HUES48 (cell line): ENCODE measurements around the gene VARS2.
"Not testable (repeated sequence)": the region's sequence is repeated elsewhere in the genome, so short reads cannot be mapped to it uniquely, and the experiment has no call there.

Source experiments
- H3K27ac ChIP-seq: one replicate; pipeline ENCODE4 v1.7.0; 2013; ENCODE audit warnings: low read depth, low read length, inconsistent platforms
- H3K27me3 ChIP-seq: 2 replicates; pipeline ENCODE4 v1.6.1; 2013; ENCODE audit warnings: mild to moderate bottlenecking, low read length; ENCODE audit not compliant: control insufficient read depth, insufficient read depth
- H3K36me3 ChIP-seq: 2 replicates; pipeline ENCODE4 v1.6.1; 2013; ENCODE audit warnings: low read length; ENCODE audit not compliant: control insufficient read depth, insufficient read depth
- H3K4me1 ChIP-seq: 2 replicates; pipeline ENCODE4 v1.6.1; 2013; ENCODE audit warnings: mild to moderate bottlenecking, low read length; ENCODE audit not compliant: control insufficient read depth, insufficient read depth
- H3K4me3 ChIP-seq: 2 replicates; pipeline ENCODE4 v1.5.1; 2013; ENCODE audit warnings: mild to moderate bottlenecking, low read depth, low read length
- H3K9ac ChIP-seq: 2 replicates; pipeline ENCODE4 v1.6.1; 2013; ENCODE audit warnings: mild to moderate bottlenecking, low read depth, low read length, moderate library complexity
- H3K9me3 ChIP-seq: 2 replicates; pipeline ENCODE4 v1.6.1; 2013; ENCODE audit warnings: low read length; ENCODE audit not compliant: control insufficient read depth, insufficient read depth

The VARS2 gene

DNA sequence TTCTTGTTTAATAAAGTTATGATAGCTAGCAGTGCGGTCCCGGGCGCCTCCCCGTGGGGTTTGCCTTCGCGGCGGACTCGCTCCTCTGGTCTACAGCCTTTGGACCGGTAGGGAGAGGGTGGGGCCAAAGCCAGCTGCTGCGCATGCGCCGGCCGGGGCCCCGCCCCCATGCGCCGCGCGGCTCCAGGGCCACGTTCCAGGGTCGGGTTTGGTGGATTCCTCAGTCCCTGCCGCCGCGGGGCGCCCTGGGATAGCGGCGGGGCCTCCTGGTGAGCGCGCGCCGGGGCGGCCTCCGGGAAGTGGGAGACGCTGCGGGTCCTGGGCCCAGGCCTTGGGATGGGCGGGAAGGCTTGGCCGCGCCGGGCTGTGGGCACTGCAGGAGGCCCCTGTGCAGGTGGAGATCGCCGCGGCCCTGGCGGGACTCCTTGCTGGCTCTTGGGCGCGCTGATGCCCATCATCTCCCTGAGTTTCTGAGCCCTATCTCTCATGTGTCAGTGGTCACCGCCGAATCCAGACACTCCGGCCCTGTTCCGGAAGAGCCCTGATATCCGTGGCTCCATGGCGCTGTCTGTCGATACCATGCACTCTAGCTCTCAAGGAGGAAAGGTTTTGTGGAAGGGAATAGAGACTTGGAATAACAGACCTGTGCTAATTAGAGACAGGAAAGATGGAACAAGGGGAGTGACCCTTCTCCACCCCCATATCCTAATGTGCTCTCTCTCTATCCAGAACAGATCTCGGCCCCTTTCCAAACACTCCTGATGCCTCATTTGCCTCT is at the start of gene VARS2:
Gene VARS2, plus strand, starts transcription at position 163 of the 778 bp plus-strand sequence. Its CDS starts 599 bp downstream, at position 762.
- peaks cover 68% of the 10 kb centered on the region for H3K36me3 ChIP-seq
- peak within 1 kb of the TSS; percentile 67 for H3K27ac ChIP-seq
- peak within 1 kb of the TSS; percentile 83 for H3K4me3 ChIP-seq
- H3K4me1 ChIP-seq = peaks cover 18% of the 10 kb centered on the region
- no peaks in the 10 kb centered on the region for H3K9me3 ChIP-seq
- H3K27me3 ChIP-seq = no peaks in the 10 kb centered on the region
- peak within 1 kb of the TSS; percentile 67 for H3K9ac ChIP-seq

GRCh38 chr6:30864325-30864724 is 49.7 kb upstream of the VARS2 start:
- Histone ChIP-seq H3K27ac (no peak overlapping the region), H3K4me1 (no peaks in the 10 kb centered on the region), H3K9ac (no peak overlapping the region), H3K27me3 (no peaks in the 10 kb centered on the region), H3K36me3 (no peaks in the 10 kb centered on the region), H3K9me3 (peaks cover 21% of the 10 kb centered on the region), H3K4me3 (no peak overlapping the region)

DNA sequence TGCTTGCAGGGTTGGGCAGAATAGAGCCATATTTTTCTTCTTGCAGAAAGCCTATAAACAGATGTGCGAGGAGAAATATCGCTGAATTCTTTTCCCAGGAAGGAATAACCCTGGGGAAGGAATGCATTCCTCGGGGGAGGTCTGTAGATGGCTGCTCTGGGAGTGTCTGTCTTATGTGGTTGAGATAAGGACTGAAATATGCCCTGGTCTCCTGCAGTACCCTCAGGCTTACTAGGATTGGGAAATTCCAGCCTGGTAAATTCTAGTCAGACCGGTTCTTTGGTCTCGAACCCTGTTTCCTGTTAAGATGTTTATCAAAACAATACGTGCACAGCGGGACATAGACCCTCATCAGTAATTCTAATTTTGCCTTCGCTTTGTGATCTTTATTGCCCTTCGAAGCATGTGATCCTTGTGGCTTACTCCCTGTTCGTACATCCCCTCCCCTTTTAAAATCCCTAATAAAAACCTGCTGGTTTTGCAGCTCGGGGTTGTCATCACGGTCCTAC is 44.7 kb upstream of the VARS2 start:
- H3K9ac ChIP-seq, H3K27ac ChIP-seq, H3K27me3 ChIP-seq, H3K4me3 ChIP-seq, H3K36me3 ChIP-seq, H3K4me1 ChIP-seq: not testable (repeated sequence)
- peaks cover 46% of the 10 kb centered on the region for H3K9me3 ChIP-seq

GRCh38 chr6:30870546-30870945 is 43.5 kb upstream of the VARS2 start:
- H3K9ac ChIP-seq = no peak overlapping the region
- no peak overlapping the region for H3K27ac ChIP-seq
- H3K36me3 ChIP-seq = no peaks in the 10 kb centered on the region
- H3K4me3 ChIP-seq = no peak overlapping the region; the same call in 1 of the 2 replicates
- H3K27me3 ChIP-seq = no peaks in the 10 kb centered on the region
- H3K9me3 ChIP-seq = peaks cover 46% of the 10 kb centered on the region
- H3K4me1 ChIP-seq = no peaks in the 10 kb centered on the region

DNA sequence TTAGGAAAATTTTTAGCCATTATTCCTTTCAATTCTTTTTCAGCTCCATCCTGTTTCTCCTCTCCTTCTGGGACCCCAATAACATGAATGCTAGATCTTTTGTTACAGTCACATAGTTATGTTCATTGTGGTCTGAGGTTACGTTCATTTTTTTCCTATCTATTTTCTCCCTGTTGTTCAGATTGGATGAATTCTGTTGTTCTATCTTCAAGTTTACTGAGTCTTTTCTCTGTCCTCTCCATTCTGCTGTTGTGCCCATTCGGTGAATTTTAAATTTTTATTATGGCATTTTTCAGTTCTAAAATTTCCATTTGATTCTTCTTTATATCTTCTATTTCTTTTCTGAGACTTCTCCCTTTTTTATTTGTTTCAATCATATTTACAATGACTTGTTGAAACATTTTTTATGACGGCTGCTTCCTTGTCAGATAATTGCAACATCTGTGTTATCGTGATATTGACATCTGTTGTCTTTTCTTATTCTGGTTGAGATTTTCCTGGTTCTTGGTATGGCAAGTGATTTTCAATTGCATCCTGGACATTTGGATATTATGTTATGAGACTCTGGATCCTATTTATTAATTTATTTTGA is 42.4 kb upstream of the VARS2 start:
- Histone ChIP-seq H3K4me1 (no peaks in the 10 kb centered on the region), H3K9me3 (peaks cover 46% of the 10 kb centered on the region), H3K27ac (no peak overlapping the region), H3K36me3 (no peaks in the 10 kb centered on the region), H3K4me3 (no peak overlapping the region), H3K27me3 (no peaks in the 10 kb centered on the region), H3K9ac (no peak overlapping the region)

GRCh38 chr6:30873137-30873640 is 40.8 kb upstream of the VARS2 start:
- no peak overlapping the region for H3K27ac ChIP-seq
- H3K9ac ChIP-seq = no peak overlapping the region
- H3K27me3 ChIP-seq = no peaks in the 10 kb centered on the region
- peaks cover 6% of the 10 kb centered on the region for H3K4me1 ChIP-seq
- H3K9me3 ChIP-seq = peaks cover 42% of the 10 kb centered on the region
- no peaks in the 10 kb centered on the region for H3K36me3 ChIP-seq
- H3K4me3 ChIP-seq = no peak overlapping the region

DNA sequence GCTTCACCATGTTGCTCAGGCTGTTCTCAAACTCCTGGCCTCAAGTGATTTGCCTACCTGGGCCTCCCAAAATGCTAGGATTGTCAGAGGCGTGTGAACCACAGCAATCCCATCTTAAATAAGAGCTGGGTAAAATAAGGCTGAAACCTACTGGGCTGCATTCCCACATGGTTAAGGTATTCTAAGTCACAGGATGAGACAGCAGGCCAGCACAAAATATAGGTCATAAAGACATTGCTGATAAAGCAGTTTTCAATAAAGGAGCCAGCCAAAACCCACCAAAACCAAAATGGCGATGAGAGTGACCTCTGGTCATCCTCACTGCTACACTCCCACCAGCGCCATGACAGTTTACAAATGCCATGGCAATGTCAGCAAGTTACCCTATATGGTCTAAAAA is 40.2 kb upstream of the VARS2 start:
- H3K9me3 ChIP-seq = peaks cover 37% of the 10 kb centered on the region
- H3K36me3 ChIP-seq, H3K9ac ChIP-seq, H3K27me3 ChIP-seq, H3K4me3 ChIP-seq, H3K27ac ChIP-seq: not testable (repeated sequence)
- H3K4me1 ChIP-seq = peaks cover 11% of the 10 kb centered on the region

DNA sequence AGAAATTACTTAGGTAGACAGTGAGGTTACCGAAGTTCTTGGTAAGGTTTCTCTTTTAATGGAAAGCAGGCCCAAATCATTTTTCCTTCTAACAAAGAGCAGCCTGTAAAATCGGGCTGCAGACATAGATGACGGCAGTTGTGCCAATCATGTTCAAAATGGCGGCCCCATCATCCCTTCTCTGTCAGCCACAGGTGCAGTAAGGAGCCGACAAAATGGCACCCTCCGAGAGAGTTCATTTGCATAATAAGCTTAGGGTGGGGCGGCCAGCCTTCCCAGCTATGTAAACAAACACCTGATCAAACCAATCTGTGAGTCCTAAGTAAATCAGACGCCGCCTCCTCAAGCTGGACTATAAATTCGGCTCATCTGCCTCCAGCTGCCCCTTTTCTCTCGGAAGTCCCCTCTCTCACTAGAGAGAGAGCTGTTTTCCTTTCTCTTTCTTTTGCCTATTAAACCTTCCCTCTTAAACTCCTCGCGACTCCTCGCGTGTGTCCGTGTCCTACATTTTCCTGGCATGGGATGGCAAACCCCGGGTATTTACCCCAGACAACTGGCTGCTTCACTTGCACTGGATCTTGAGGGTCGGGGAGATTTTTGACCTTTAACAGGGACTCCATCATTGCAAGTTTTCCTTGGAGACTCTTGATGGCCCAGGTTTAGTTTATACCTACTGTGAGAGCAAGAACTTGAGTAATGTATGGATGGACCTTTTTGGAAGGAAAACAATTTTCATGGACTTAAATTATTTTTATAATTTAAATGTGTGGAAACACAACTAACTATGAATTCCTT is 38.6 kb upstream of the VARS2 start:
- Histone ChIP-seq H3K4me1 (peaks cover 20% of the 10 kb centered on the region), H3K27me3 (no peaks in the 10 kb centered on the region; the same call in 1 of the 2 replicates), H3K9ac (no peak overlapping the region), H3K4me3 (no peak overlapping the region), H3K9me3 (peaks cover 26% of the 10 kb centered on the region), H3K36me3 (no peaks in the 10 kb centered on the region), H3K27ac (no peak overlapping the region)

- Histone ChIP-seq H3K9ac (no peak overlapping the region), H3K36me3 (no peaks in the 10 kb centered on the region), H3K27ac (no peak overlapping the region), H3K4me1 (peaks cover 27% of the 10 kb centered on the region), H3K4me3 (no peak overlapping the region), H3K27me3 (no peaks in the 10 kb centered on the region; the same call in 1 of the 2 replicates), H3K9me3 (peaks cover 19% of the 10 kb centered on the region)
Observed at GRCh38 chr6:30876039-30876730, 37.9 kb upstream of the VARS2 start.
